Right atrium auricular region (tissue), 2 donors: ENCODE results near the gene CRELD1. TPM values are rescaled to one million over a fixed set of nuclear protein-coding genes. Genes with fewer than 3 reads are reported as not detected.

Source experiments
- DNase-seq: peaks from one replicate; pipeline ENCODE4 v3.0.0-alpha.2; 2019; ENCODE audit warnings: low spot score
- H3K27ac ChIP-seq, 2 donors: fragments of 200-600 bp; sonication (generic); 1 replicate in 1 of 2; 2 replicates in 1 of 2; pipeline ENCODE4 v1.5.1; 2016 to 2019
- H3K27me3 ChIP-seq, 2 donors: fragments of 200-600 bp; sonication (generic); one replicate each; pipeline versions ENCODE4 v1.5.1 to v1.6.0; 2017 to 2019
- H3K36me3 ChIP-seq: fragments of 200-600 bp; sonication (generic); one replicate; pipeline ENCODE4 v1.5.1; 2016
- H3K4me1 ChIP-seq, 2 donors: fragments of 200-600 bp; sonication (generic); one replicate each; pipeline versions ENCODE4 v1.5.1 to v1.6.0; 2017 to 2019
- H3K4me3 ChIP-seq, 2 donors: fragments of 200-600 bp; sonication (generic); 1 replicate in 1 of 2; 2 replicates in 1 of 2; pipeline ENCODE4 v1.5.1; 2017 to 2019; ENCODE audit warnings: mild to moderate bottlenecking in 1 of 2, moderate library complexity in 1 of 2
- H3K9me3 ChIP-seq, 2 donors: fragments of 200-600 bp; sonication (generic); one replicate each; pipeline ENCODE4 v1.5.1; 2019
- total RNA-seq, 2 donors: library from RNA; depleted of rRNA; stranded (reverse); fragments of >200 nt; gene quantifications; one replicate each; pipeline ENCODE4 v1.1.0, GENCODE V29; 2016
- TF ChIP-seq, protein P1 (sequence below), 2 donors: fragments of 200-600 bp; sonication (generic); IDR thresholded peaks; one replicate each; pipeline ENCODE4 v1.5.1; 2019; ENCODE audit warnings: antibody characterized with exemption in 2 of 2

The CRELD1 gene
- total RNA-seq, 2 donors from 2014 or later = 63.9 to 79.0 TPM

DNA sequence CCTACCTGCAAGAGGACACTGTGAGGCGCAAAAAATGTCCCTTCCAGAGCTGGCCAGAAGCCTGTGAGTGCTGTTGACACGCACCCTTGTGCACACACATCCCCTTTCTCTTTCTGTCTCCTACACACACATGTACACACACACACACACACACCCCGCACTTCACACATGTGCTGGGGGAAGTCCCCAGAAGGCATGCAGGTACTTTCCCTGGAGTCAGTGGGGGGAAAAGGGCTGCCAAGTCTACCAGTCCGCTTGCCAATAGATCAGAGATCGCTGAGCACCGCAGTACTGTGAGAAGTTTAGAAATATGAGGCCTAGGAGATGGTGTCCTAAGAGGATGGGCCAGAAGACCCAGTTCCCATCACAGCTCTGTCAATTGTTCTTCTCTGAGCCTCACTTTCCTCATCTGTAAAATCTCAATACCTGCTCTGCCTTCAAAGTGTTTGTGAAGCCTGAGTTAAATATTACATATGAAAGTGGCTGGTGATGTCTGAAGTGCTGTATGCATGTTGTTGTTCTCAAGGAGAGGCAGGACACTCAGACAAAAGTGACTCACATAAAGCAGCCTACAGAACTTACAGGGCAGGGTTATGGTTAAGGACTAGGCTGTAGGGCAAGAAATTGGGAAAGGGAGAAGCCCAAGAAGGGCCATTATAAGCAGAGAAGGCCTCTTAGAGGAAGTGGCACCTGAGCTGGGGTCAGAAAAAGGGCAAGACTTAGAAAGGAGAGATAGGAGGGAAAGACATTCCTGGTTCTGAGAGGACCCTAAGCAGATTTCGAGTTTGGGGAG lies 24.2 kb upstream of the CRELD1 start:
- H3K27ac ChIP-seq = no peak overlapping the region
- no peak overlapping the region for H3K4me3 ChIP-seq
- no peaks in the 10 kb centered on the region for H3K9me3 ChIP-seq
- peaks cover 0 to under 1% of the 10 kb centered on the region in 2 donors for H3K4me1 ChIP-seq
- H3K36me3 ChIP-seq = no peaks in the 10 kb centered on the region
- no peaks in the 10 kb centered on the region for H3K27me3 ChIP-seq
- DNase-seq = no peak
- TF ChIP-seq, protein P1, sequence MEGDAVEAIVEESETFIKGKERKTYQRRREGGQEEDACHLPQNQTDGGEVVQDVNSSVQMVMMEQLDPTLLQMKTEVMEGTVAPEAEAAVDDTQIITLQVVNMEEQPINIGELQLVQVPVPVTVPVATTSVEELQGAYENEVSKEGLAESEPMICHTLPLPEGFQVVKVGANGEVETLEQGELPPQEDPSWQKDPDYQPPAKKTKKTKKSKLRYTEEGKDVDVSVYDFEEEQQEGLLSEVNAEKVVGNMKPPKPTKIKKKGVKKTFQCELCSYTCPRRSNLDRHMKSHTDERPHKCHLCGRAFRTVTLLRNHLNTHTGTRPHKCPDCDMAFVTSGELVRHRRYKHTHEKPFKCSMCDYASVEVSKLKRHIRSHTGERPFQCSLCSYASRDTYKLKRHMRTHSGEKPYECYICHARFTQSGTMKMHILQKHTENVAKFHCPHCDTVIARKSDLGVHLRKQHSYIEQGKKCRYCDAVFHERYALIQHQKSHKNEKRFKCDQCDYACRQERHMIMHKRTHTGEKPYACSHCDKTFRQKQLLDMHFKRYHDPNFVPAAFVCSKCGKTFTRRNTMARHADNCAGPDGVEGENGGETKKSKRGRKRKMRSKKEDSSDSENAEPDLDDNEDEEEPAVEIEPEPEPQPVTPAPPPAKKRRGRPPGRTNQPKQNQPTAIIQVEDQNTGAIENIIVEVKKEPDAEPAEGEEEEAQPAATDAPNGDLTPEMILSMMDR (IDR thresholded peaks at IDR 0.05) = no peak

GRCh38 chr3:9911863-9912262 lies 21.8 kb upstream of the CRELD1 start:
- H3K9me3 ChIP-seq = no peaks in the 10 kb centered on the region

DNA sequence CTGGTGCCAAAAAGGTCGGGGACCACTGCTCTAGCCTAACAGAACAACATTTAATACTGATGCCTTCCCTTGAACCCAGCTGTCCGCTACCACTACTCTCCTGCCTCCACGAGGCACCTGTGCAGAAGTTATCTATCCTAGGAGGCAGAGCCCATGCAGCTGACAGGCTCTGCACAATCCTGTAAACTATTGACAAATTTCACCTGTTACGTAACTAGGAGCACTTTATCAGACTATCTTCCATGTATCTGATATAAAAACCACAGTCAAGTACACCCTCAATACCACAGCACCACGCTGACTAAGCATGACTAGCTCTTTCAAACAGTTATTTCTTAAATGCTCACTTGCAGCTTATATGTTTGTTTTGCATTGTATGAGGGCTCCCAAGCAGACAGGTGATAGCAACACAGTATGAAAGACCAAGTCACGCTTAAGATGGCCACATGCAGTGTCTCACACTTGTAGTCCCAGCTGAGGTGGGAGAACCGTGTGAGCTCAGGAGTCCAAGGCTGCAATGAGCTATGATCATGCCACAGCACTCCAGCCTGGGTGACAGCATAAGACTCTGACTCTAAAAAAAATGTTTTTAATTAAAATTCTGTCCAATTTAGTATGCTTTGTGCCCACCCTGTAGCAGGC lies 21.2 kb upstream of the CRELD1 start:
- no peak for DNase-seq
- H3K27ac ChIP-seq = no peak overlapping the region
- no peaks in the 10 kb centered on the region for H3K27me3 ChIP-seq
- no peaks in the 10 kb centered on the region for H3K36me3 ChIP-seq
- H3K4me1 ChIP-seq = peaks cover 0 to 24% of the 10 kb centered on the region in 2 donors
- TF ChIP-seq, protein P1 (IDR thresholded peaks at IDR 0.05) = no peak
- H3K4me3 ChIP-seq = no peak overlapping the region
- H3K9me3 ChIP-seq = no peaks in the 10 kb centered on the region

More at GRCh38 chr3:9911863-9912262, 21.8 kb upstream of the CRELD1 start:
- H3K4me1 ChIP-seq = peaks cover 0 to 20% of the 10 kb centered on the region in 2 donors
- no peak overlapping the region for H3K4me3 ChIP-seq
- no peaks in the 10 kb centered on the region for H3K36me3 ChIP-seq
- no peak for DNase-seq
- no peaks in the 10 kb centered on the region for H3K27me3 ChIP-seq
- no peak overlapping the region for H3K27ac ChIP-seq
- TF ChIP-seq, protein P1 (IDR thresholded peaks at IDR 0.05) = no peak

GRCh38 chr3:9913601-9914000 lies 20.0 kb upstream of the CRELD1 start:
- no peak overlapping the region for H3K27ac ChIP-seq
- TF ChIP-seq, protein P1 (IDR thresholded peaks at IDR 0.05) = no peak
- H3K27me3 ChIP-seq = no peaks in the 10 kb centered on the region
- H3K4me3 ChIP-seq = no peak overlapping the region
- peaks cover 0 to 36% of the 10 kb centered on the region in 2 donors for H3K4me1 ChIP-seq
- H3K9me3 ChIP-seq = no peaks in the 10 kb centered on the region
- DNase-seq = no peak
- no peaks in the 10 kb centered on the region for H3K36me3 ChIP-seq

DNA sequence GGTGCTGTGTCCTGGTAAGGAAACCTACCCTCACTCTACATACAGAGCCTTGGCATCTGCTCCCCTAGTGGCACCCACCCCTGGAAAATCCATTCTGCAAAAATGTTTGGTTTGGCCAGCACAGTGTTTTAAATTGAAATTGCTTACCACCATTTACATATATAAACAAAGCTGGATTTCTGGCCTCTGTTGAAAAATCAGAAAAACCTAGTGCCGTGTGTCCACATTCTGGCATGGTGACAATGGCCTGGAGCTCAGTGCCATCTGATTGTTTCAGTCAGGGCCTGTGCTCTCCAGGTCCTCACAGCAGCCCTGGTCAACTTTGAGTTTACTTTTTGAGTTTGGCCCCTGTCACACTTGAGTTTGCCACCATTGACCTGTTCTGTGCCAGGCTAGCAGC lies 19.6 kb upstream of the CRELD1 start:
- DNase-seq = no peak
- TF ChIP-seq, protein P1 (IDR thresholded peaks at IDR 0.05) = no peak
- peaks cover 0 to 36% of the 10 kb centered on the region in 2 donors for H3K4me1 ChIP-seq
- no peaks in the 10 kb centered on the region for H3K36me3 ChIP-seq
- no peak overlapping the region for H3K27ac ChIP-seq
- H3K4me3 ChIP-seq = no peak overlapping the region
- H3K9me3 ChIP-seq = no peaks in the 10 kb centered on the region
- no peaks in the 10 kb centered on the region for H3K27me3 ChIP-seq
